GM21576 (cell line): Measurements from ENCODE around the gene IGLL1.
"Not testable (repeated sequence)": the region's sequence is repeated elsewhere in the genome, so short reads cannot be mapped to it uniquely, and the experiment has no call there.

Source experiments
- ATAC-seq: cut with Tn5 transposase; IDR thresholded peaks from one replicate; pipeline ENCODE4 v1.9.1; 2021; ENCODE audit warnings: mild to moderate bottlenecking, moderate library complexity; ENCODE audit not compliant: unreplicated experiment

IGLL1 gene

DNA sequence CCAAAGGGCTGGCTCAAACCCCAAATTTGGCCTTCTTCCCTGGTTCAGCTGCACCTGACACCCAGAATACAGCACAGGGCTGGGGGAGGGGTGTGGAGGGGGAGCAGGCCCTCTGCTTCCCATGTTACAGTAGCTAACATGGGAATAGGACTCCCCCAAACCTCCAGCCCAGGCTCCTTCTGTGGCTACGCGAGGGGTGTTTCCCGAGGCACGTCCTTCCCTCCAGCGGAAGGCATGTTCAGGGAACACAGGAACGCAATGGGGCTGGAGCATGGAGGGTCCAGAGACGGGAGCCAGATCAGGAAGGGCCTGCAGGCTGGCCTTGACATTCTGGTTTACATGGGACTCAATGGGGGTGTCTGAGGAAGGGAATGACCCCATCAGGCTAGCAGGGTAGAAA lies 11.8 kb upstream of the IGLL1 start:
- ATAC-seq: no peak

DNA sequence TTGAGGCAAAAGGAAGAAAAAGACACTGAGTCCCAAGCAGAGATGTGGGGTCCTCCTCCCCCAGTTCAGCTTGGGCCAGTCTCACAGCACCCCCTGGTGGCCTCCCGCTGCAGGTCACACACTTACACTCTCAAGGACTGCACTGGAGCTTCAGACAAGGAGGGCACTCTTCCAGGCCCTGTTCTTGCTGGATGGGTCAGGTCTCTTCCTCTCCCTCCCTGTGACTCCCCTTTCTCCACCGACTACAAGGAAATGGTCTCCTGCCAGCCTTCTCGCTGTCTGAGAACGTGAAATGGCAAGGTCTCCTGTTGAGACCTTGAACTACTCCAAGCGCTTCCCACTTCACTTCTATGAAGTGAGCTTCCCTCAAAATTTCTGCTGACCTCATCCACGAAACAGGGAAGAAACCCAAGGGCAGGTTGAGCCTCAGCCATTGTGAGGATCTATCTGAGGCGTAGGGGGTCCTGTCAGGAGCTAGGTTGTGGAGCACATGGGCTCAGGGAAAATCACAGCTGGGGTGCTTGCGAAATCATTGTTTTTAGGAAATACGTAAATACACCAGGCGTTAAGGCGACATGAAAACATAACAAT lies 11.2 kb upstream of the IGLL1 start:
- ATAC-seq: no peak

DNA sequence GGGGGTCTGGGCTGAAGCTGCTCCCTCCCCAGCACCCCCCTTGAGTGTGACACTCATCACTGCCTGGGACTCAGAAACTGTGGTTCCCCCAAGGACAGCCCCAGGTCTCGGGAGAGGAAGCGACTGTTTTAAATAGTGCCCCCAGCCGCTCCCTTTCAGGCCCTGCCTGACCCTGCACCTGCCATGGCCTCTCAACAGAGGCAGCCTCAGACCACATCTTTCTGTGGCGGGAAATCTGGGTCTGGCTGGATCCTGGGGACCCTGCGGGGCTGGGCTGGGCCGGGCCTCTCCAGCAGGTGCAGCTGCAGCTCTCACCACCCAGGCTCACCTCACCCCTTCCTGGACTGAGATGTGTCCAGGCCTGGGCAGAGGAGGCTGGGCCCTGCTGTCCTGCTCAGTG lies 3.7 kb upstream of the IGLL1 start:
- no peak for ATAC-seq

DNA sequence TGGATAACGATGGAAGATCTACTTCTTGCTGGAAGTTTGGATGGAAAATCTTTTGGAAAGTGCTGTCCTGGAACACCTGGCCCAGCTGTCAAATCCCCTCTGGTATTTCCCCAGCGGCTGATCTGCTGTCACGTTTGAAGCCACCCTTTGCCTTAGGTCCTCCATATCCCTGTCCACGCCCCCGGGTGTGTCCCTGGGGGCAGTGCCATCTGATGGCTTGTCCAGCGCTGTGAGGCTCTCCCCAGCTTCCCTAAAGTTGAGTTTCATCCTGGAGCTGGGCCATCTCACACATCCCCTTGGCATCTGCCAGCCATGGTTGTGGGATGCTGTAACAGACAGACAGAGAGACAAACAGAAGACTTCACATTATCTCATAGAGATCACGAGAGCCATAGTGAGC lies 3.1 kb upstream of the IGLL1 start:
- no peak for ATAC-seq

DNA sequence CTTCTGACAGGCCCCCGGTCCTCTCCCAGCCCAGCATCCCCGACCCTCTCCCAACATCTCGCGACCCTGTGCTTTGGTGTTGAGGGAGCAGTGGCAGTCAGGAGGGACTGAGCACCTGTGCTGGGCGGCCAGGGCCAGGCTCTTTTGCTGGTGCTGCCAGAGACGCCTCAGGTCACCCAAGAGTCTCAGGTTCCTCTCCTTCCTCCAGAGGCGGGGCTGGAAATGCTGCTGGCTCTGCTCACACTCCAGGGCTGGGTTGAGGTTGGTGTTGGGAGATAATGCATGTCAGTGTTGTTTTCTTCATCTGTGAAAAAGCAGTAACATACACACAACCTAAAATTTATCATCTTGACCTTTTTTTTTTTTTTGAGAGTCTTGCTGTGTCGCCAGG lies 1.2 kb upstream of the IGLL1 start:
- no peak for ATAC-seq

DNA sequence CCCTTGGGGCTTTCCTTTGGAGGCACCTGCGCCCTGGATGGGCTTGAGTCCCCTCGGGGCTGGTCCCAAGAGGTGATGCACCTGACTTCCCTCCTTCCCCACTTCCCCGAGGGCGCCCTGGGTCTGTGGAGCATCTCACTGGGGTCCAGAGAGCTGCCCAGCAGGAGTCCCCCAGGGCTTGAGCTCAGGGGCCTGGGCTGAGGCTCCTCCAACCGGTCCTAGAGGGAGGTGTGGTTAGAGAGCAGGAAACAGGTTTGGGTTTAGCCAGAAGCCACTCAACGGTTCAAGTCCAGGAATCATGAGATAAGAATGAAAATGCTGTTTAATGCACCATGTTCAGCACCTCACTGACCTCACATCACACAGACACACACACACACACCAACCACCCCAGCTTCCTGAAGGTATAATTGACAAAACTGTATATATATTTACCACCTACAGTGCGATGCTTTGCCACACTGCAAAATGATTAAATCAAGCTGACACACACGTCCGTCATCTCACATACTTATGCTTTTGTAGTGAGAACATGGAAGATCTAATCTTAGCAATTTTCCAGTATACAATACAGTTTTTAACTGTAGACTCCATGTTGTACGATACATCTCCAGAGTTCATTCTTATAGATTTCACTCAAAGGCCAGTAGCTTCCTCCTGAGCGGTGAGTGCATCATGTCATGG lies 628 bp upstream of the IGLL1 start:
- no peak for ATAC-seq

DNA sequence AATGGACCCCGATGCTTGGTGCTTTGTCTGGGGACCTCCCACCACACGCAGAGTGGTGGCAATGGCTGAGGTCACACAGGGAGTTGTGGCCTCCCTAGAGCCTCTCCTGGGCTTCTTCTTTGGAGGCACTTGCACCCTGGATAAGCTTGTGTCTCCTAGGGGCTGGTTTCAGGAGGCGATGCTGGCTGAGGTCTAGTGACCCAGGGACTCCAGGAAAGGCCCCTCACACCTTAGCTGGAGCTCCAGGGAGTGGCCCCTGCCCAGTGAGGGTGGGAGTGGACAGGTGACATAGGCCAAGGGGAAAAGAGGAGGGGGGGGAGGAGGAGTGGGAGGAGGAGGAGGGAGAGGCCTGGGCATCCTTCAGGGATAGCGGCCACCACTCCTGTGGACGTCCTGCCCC lies 810 bp downstream of the IGLL1 start:
- ATAC-seq: no peak

DNA sequence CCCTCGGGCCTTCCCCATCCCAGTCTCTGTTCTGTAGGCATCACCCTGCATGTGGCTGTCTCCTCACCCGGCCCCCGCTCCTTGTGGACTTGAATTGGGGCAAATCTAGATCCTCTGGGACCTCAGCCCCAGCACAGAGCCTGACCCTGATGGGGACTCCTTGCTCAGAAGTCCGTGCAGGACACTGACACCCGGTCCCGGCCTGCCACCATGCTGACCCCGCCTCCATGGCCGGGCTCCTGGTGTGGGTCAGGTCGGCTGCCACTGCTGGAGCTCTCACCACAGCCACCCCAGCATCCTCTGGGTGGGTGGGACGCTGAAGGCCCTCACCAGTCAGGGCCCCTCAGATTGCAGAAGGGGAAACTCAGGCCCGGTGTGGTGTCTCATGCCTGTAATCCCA lies 1.8 kb downstream of the IGLL1 start:
- no peak for ATAC-seq

DNA sequence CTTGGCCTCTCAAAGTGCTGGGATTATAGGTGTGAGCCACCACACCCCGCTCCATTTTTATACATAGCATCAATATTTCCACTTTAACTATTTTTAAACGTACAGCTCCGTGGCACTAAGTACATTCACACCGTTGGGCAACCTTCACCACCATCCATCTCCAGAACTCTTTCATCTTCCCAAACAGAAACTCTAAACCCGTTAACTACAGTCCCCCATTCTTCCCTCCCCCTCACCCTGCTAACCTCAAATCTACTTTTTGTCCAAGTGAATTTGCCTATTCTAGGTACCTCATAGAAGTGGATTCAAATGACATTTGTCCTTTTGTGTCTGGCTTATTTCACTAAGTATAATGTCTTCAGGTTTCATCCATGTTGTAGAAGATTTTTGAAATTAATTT lies 3.4 kb downstream of the IGLL1 start:
- no peak for ATAC-seq

DNA sequence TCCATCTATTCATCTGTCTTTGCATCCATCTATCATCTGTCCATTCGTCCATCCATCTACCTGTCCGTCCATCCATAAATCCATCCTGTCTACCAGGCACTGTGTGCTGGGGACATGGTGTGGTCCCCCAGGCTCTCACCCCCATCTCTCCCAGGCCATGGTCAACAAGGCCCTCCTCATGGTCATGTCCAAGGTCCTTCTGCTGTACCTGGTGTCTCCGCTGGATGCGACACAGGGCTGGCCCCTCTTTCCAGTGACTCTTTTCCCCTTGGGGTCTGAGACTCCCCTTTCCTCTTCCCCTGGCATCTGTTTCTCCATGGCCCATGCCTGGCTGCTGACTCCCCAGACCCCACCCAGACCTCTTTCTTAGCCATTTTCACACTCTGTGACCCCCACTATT lies 4.5 kb downstream of the IGLL1 start:
- ATAC-seq: no peak

DNA sequence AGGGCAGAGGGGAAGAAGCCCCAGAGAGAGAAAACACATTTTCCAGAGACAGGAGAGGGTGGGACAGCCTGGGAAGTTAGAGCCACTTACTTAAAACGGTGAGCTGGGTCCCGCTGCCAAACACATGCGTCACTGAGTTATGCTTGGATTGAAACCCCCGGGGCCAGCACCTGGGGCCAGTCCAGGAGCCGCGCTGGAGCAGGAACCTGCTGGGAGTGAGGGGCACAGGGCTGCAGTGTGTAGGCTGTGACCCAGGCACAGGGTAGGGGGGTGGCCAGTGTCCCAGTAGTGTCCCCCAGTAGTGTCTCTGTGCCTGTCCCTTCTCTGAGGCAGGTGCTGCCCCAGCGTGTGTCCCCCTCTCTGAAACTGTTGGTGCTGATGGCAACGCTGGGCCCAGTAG lies 5.2 kb downstream of the IGLL1 start:
- ATAC-seq: no peak

DNA sequence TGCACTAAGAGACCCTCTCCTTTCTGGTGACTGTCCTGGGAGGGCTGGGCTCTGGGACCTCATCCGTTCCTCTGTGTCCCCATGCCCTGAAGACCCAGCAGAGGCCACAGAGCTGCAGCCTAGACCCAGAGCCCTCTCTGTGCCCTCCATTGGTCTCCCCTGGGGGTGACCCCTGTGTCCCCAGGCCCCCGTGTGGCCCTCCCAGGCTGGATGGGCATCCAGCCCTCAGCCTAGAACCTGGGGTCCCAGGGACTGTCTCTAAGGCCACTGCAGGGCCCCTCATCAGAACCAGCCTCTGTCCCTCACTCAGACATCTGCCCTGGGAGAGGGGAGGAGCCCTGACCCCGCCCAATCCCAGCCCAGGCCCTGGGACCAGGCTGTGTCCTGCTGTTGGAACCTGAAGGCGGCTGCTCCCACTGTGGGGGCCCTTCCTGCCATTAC lies 5.7 kb downstream of the IGLL1 start:
- ATAC-seq: no peak

DNA sequence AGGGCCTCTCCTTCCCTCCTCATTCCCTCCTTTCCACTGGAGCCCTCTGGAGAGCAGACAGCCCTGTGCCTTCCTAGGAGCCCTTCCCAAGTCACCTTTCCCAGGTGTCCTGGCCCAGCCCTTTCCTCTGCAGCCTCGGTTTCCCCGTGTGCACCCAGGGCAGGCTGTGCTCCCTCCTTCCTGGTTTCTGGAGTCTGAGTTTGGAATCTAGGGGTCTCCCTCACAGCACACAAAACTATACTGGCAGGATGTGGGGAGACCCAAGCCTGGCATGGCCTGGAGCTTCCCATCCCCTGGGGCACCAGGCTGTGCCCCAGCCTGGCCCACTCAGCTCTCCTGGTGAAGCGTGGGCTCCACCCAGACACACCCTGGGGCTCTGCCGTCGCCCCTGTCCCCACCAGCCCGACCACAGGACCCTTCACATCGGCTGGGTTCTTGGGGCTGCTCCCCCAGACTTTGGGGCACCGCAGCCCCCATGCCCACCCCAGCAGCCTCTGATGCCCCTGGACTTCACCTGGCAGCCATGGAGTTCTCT lies 6.3 kb downstream of the IGLL1 start:
- not testable (repeated sequence) for ATAC-seq

DNA sequence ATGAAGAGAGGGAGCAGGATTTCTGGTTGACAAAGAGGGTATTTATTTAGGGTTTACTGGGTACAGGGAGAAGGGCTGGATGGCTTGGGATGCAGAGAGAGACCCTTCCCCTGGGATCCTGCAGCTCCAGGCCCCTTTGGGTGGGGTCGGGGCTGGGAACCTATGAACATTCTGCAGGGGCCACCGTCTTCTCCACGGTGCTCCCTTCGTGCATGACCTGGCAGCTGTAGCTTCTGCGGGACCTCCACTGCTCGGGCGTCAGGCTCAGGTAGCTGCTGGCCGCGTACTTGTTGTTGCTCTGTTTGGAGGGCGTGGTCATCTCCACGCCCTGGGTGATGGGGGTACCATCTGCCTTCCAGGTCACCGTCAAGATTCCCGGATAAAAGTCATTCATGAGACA lies 7.0 kb downstream of the IGLL1 start:
- not testable (repeated sequence) for ATAC-seq

DNA sequence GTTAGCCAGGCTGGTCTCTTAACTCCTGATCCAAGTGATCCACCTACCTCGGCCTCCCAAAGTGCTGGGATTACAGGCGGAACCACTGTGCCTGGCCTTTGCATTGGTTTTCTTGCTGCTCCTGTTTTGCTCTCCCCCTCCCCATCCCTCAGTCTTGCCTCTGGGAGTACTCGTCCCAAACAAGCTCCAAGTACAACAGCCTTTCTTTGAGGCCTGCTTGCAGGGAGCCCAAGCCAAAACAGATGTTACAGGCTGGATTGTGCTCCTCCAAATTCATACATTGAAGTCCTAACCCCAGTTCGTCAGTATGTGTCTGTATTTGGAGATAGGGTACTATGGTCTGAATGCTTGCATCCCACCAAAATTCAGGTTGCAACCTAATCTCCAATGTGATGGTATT lies 8.6 kb downstream of the IGLL1 start:
- no peak for ATAC-seq

DNA sequence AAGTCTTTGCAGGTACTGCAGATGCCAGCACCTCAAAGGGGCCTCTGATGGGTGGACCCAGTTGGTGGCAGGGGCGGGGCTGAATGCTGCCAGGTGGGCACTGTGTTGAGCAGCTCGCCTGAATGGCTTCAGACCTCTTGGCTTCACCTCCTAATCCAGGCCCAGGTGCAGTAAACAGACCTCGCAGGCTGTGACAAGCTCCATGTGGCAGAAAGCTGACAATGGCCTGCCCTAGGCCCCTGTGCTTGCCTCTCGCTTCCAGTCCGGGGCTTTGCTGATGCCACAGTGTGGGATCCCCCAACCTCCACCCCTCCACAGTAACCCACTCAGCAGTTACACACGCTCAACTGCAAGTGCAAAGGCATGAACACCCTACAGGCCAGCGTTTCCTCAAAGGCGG lies 9.4 kb downstream of the IGLL1 start:
- ATAC-seq: no peak

DNA sequence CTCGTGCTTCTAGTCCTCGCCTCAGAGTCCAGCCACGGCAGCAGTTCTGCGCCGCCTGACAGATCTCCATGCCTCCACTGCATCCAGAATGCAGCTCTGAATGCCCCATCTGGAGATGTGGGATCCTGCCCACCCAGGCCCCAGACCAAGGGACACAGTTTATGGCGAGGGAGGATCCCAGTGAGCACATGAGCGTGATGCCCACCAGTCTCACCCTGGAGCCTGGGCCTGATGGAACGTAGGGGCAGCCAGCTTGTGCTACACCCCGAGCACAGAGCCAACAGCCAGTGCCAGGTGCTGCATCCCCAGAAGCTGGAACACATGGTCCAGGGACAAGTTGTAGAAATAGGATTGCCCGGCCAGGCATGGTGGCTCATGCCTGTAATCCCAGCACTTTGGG lies 10.4 kb downstream of the IGLL1 start:
- no peak for ATAC-seq

DNA sequence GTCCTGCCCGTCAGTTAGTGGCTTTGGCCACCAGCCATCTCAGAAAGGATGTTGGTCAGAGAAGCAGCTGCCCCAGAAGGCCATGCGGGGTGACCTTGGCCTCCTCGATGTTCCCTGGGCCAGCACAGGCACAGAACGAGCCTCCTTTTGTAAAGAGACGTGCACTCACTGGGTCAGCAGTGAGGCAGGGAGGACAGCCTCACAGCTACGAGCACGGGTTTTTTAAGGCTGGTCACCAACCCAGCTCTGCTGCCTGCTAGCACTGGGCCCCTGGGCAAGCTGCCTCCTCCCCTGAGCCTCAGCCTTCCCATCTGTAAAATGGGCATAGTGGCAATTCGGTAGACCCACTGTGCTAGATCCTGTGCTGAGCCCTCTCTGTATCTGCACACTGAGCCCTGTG lies 10.8 kb downstream of the IGLL1 start:
- no peak for ATAC-seq

DNA sequence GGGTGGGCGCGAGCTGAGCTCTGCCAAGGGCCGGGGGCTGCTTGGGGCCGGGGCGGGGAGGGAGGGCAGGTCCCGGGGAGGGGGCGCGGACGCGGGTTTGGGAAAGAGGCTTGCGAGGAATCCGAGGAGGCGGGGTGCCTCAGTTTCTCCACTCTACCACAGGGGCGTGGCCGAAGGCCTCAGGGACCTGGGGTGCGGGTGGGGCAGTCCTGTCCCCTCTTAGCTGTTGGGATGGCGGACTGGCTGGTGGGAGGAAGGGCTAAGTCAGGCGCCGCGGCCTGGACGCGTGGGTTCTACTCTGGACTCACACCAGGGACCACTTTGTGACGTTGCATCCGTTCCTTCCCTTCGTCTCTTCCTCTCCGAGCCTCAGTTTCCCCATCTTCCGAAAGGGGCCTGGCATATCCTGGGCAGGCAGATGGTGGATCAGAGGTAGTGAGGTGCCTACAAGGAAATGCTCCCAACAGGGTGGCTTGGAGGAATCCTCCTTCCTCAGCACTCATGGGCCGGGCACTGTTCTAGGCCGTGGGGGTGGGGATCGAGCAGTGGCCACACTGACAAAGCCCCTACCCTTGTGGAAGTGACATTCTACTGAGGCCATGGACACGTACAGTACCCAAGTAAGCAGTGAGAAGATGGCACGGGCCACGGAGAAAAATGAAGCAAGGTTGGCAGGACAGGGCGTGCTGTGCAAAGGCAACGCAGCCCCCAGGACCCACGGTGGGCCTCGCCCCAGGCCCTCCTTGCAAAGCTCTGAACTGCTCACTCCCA lies 13.2 kb downstream of the IGLL1 start:
- ATAC-seq: no peak

DNA sequence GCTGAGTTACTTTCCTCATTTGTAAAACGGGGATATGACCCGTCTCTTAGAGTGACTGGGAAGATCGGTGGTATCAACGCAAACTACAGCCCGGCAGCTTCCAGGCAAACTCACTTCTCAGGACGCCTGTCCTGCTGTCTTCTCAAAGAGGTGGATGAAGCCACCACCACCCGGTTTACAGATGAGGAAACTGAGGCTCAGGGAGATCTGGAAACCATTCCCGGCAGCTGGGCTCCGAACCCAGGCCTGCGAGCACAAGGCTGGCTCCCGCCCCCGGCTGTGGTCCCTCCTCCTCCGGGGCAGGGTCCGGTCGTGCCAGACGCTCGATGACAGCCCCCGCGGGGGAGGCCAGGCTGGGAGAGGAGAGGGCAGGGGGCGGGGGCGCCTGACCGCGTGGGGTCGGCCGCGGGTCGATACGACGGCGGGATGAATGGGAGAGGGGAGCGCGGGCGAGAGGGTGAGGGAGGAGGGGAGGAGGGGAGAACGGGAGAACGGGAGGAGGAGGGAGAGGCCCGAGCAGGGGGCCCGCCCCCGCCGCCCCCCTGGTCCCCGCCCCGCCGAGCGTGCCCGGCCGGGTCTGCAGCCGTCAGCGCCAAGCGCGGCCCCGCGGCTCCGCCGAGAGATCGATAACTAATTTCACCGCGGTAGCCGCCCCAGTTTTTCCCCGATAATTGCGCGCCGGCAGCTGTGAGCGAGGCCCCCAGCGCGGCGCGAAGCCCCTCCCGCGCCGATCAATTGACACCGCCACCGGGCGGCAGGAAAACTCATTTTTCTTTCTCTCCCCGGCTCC lies 14.0 kb downstream of the IGLL1 start:
- ATAC-seq: no peak

DNA sequence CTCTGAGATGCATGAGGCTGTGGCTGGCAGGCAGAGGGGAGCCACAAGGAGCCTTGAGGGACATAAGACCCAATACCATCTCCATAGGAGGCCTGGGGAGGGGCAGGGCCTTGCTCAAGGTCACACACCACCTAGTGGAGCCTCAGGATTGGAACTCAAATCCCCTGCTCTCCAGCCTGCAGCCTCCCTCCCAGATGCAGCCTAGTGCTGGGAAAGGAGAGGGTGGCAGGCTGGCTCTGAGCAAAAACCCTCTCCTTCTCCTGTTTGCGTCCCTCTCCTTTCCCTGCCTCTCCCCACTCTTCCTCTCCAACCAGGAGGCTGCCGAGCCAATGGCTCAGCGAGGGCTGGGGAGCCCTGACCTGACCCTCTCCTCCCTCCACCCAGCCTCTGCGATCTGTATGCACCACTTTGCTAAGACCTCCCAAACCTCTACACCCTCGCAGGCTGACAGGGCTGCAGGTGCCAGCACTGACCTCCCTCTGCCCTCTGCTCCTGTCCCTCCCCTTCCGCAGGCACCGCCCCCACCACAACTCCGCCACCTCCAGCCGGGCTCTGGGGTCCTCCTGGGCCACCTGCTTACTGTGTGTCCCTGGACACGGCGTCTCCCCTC lies 14.7 kb downstream of the IGLL1 start:
- no peak for ATAC-seq
